Effector memory CD4-positive, alpha-beta T cell (primary cell): ENCODE measurements around the gene PIWIL4.
"Not testable (repeated sequence)": the region's sequence is repeated elsewhere in the genome, so short reads cannot be mapped to it uniquely, and the experiment has no call there.

Experiments used
- DNase-seq, 3 donors: peaks; one replicate each; pipeline ENCODE4 v3.0.0-alpha.2; 2020
- H3K27ac ChIP-seq: 2 replicates; pipeline ENCODE4 v1.7.0; 2013; ENCODE audit warnings: mild to moderate bottlenecking, low read length, moderate library complexity; ENCODE audit not compliant: insufficient read depth, poor library complexity, severe bottlenecking
- H3K27me3 ChIP-seq: replicated peaks from 2 replicates; pipeline ENCODE4 v1.7.0; 2013; ENCODE audit warnings: mild to moderate bottlenecking, low read length; ENCODE audit not compliant: insufficient read depth, control insufficient read depth, poor library complexity, severe bottlenecking
- H3K36me3 ChIP-seq: 2 replicates; pipeline ENCODE4 v1.7.0; 2013; ENCODE audit warnings: mild to moderate bottlenecking, low read length, moderate library complexity; ENCODE audit not compliant: control insufficient read depth, insufficient read depth
- H3K4me1 ChIP-seq: 2 replicates; pipeline ENCODE4 v1.7.0; 2013; ENCODE audit warnings: low read length, mild to moderate bottlenecking; ENCODE audit not compliant: control insufficient read depth, insufficient read depth, poor library complexity, severe bottlenecking
- H3K4me3 ChIP-seq: 2 replicates; pipeline ENCODE4 v1.7.0; 2013; ENCODE audit warnings: low read length, low read depth, mild to moderate bottlenecking; ENCODE audit not compliant: insufficient read depth, poor library complexity, severe bottlenecking
- H3K9me3 ChIP-seq: 2 replicates; pipeline ENCODE4 v1.7.0; 2013; ENCODE audit warnings: mild to moderate bottlenecking, low read length, moderate library complexity; ENCODE audit not compliant: control insufficient read depth

Gene PIWIL4

DNA sequence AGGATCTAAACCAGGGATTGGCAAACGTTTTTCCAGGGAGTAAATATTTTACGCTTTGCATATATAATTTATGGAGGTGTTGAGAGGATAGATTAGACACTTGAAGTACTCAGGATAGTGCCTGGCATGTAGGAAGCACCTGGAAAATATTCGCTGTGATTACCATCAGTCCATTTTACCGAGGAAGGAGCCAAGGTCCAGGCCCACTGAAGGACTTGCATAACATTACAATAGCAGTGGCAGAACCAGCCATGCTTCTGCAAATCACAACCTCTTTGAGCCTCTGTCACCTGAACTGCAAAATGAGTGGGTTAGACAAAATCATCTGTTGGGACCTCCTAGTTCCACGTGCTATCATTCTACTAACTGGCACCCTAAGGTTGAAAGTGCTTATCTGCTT is 18.0 kb upstream of the PIWIL4 start:
- no peaks in the 10 kb centered on the region for H3K9me3 ChIP-seq
- no peak for DNase-seq
- H3K36me3 ChIP-seq, result no peaks in the 10 kb centered on the region
- no peak overlapping the region for H3K27ac ChIP-seq
- peaks cover 13% of the 10 kb centered on the region for H3K4me1 ChIP-seq
- no peak overlapping the region for H3K4me3 ChIP-seq
- no peaks in the 10 kb centered on the region for H3K27me3 ChIP-seq

DNA sequence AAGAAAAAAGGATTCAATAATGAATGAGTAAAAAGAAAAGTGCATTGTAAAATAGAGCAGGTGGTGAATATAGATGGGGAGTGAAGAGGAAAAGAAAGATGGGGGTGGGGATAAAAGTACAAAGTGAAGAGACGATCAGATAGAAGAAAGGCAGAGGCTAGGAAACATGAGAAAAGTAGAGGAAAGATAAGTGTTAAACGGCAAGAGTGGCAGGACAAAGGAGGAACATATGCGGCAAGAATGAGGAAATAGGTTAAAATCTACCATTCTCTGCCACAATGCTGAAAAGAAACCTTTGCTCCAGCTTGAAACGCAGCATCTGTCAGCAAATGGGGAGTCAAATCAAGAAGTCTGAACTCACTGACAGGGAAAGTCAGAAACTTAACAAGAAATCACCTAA is 16.7 kb upstream of the PIWIL4 start:
- H3K4me1 ChIP-seq, result peaks cover 5% of the 10 kb centered on the region
- no peak overlapping the region for H3K4me3 ChIP-seq
- no peak for DNase-seq
- no peaks in the 10 kb centered on the region for H3K9me3 ChIP-seq
- no peaks in the 10 kb centered on the region for H3K27me3 ChIP-seq
- no peaks in the 10 kb centered on the region for H3K36me3 ChIP-seq
- H3K27ac ChIP-seq, result no peak overlapping the region

DNA sequence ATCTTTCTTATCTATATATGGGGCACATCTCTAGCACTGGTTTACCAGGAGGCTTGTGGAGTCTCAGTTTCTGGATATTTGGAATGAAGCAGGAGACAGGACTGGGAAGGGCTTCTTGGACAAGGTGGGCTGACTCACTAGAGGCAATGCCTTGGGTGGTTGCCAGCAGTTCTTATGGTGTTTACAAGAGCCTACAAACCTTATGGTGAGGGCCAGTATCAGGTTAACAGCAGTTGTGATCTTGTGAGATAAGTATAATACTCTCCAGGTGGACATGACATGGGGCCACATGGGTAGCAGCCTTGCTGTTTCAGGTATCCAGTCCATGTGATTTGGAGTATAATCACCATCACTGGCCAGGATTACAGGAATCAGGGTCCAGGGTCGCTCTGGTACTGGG is 13.2 kb upstream of the PIWIL4 start:
- H3K36me3 ChIP-seq, result no peaks in the 10 kb centered on the region
- H3K4me1 ChIP-seq, result no peaks in the 10 kb centered on the region
- H3K4me3 ChIP-seq, result no peak overlapping the region
- no peak for DNase-seq
- no peaks in the 10 kb centered on the region for H3K9me3 ChIP-seq
- H3K27ac ChIP-seq, result no peak overlapping the region
- no peaks in the 10 kb centered on the region for H3K27me3 ChIP-seq

GRCh38 chr11:94555752-94556329 is 11.3 kb upstream of the PIWIL4 start:
- H3K9me3 ChIP-seq, H3K4me3 ChIP-seq, DNase-seq, H3K36me3 ChIP-seq, H3K27me3 ChIP-seq, H3K4me1 ChIP-seq, H3K27ac ChIP-seq: not testable (repeated sequence)

DNA sequence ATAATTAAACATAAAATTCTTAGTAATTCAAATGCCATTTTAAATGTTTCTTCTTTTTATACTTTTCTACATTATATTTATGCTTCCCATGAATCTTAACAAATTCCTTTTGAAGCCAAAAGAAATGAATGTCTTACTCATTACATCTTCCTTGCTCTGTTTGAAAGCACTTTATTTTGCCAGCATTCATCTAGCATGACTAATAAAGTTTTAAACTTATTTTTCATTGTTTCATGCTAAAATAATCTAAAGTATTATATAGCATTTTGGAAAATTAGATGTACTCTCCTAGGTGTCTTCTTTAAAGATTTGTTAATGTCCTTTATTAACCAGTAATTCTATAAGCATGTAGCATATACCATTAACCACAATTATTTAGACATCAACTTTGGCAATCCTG is 9.7 kb upstream of the PIWIL4 start:
- no peak for DNase-seq
- Histone ChIP-seq H3K4me1 (no peaks in the 10 kb centered on the region), H3K9me3 (no peaks in the 10 kb centered on the region), H3K36me3 (no peaks in the 10 kb centered on the region), H3K27ac (no peak overlapping the region), H3K27me3 (no peaks in the 10 kb centered on the region), H3K4me3 (no peak overlapping the region)

DNA sequence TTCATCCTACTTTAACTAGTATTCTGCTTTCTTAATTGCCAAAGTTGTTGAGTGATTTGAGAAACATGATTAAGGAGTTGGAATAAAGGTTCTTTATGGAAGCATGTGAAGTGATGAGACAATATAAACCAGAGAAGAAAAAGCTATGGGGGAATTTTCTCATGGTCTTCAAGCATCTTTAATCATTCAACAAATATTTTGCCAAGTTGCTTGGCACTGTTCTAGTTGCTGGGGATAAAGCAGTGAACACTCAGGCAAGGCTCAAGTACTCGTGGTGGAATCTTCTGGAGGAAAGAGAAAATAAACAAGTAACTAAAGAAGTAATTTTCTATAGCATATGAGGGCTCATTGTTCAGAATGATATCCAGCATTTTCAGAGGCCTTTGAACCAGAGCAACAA is 9.2 kb upstream of the PIWIL4 start:
- Histone ChIP-seq H3K27me3 (no peaks in the 10 kb centered on the region), H3K4me1 (no peaks in the 10 kb centered on the region), H3K4me3 (no peak overlapping the region), H3K36me3 (no peaks in the 10 kb centered on the region), H3K27ac (no peak overlapping the region), H3K9me3 (no peaks in the 10 kb centered on the region)
- DNase-seq, result no peak

DNA sequence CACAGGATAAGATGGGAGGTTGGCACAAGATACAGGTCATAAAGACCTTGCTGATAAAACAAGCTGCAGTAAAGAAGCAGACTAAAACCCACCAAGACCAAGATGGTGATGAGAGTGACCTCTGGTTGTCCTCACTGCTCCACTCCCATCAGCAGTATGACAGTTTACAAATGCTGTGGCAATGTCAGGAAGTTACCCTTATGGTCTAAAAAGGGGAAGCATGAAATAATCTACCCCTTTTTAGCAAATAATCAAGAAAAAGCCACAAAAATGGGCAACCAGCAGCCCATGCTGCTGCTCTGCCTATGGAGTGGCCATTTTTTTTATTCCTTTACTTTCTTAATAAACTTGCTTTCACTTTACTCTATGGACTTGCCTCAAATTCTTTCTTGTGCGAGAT is 8.7 kb upstream of the PIWIL4 start:
- H3K27ac ChIP-seq, result no peak overlapping the region
- H3K9me3 ChIP-seq, result no peaks in the 10 kb centered on the region
- H3K36me3 ChIP-seq, result no peaks in the 10 kb centered on the region
- DNase-seq, result no peak
- H3K4me3 ChIP-seq, result no peak overlapping the region
- H3K27me3 ChIP-seq, result no peaks in the 10 kb centered on the region
- no peaks in the 10 kb centered on the region for H3K4me1 ChIP-seq

DNA sequence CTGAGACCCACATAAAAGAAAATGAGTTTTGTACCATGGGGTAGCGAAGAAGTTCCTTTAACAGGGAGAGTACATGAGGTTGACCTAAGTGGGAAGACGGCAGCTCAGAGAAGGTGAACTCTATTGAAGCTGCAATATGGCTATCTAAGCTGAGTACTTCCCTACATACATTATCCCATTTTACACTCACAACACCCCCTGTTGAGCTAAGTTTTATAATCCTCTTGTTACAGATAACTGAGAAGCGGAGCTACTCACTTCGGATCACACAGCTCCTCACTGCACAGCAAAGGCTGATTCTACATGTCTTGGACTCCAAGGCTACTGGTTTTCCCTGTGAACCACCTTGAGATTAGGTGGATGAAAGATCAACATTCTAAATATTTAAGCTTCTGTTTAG is 8.2 kb upstream of the PIWIL4 start:
- no peaks in the 10 kb centered on the region for H3K36me3 ChIP-seq
- no peak overlapping the region for H3K27ac ChIP-seq
- H3K27me3 ChIP-seq, result no peaks in the 10 kb centered on the region
- no peaks in the 10 kb centered on the region for H3K9me3 ChIP-seq
- no peak overlapping the region for H3K4me3 ChIP-seq
- no peak for DNase-seq
- no peaks in the 10 kb centered on the region for H3K4me1 ChIP-seq

DNA sequence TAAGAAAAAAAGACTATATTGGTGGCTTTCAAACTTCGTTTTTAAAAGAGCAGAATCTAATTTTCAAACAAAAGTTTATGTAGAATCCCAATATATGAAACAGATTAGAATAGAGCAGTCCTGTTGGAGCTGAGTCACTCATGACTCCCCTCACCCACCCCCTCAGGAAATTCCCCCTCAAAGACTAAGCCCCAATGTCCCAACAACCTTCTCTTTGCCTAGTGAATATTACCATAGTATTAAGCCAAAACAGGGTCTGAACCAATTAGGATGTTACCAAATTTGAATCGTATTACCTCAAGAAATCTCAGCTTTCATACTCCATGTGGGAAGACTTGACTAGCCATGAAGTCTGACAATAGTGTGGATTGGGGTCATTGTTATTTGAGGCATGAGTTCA is 7.8 kb upstream of the PIWIL4 start:
- Histone ChIP-seq H3K4me3 (no peak overlapping the region), H3K27ac (no peak overlapping the region), H3K9me3 (no peaks in the 10 kb centered on the region), H3K27me3 (no peaks in the 10 kb centered on the region), H3K4me1 (no peaks in the 10 kb centered on the region), H3K36me3 (no peaks in the 10 kb centered on the region)
- DNase-seq, result no peak

DNA sequence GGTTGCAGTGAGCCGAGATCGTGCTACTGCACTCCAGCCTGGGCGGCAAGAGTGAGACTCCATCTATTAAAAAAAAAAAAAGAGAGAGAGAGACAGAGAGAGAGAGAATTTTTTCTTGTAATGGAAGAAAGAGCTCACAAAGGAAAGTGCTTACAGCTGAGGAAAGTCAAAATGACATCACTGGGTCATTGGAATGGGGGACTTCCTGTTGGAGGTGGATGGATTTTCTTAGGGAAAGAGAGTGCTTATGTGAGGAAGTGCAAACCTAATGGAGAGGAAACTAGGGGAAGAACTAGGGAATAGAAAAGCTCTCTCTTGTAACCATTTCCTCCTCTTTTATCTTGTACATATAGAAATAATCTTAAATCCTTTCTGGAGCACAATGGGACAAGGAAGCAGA is 6.3 kb upstream of the PIWIL4 start:
- Histone ChIP-seq H3K4me3 (no peak overlapping the region), H3K36me3 (no peaks in the 10 kb centered on the region), H3K4me1 (no peaks in the 10 kb centered on the region), H3K27ac (no peak overlapping the region), H3K9me3 (no peaks in the 10 kb centered on the region), H3K27me3 (no peaks in the 10 kb centered on the region)
- no peak for DNase-seq
